Right lobe of liver (tissue), 6 donors: ENCODE measurements around the gene CD8A. TPM values are rescaled to one million over a fixed set of nuclear protein-coding genes. Genes with fewer than 3 reads are reported as not detected.
A peak's percentile ranks its signal among the peaks of the same experiment; 100 is the strongest.

ENCODE experiments used
- ATAC-seq, 4 donors: fragments of 200-7000 bp; cut with Tn5 transposase; one replicate each; pipeline ENCODE4 v1.9.1; 2020; ENCODE audit warnings: mild to moderate bottlenecking in 4 of 4, moderate library complexity in 4 of 4
- DNase-seq, 3 donors: peaks; one replicate each; pipeline ENCODE4 v3.0.0-alpha.2; 2020
- H3K27ac ChIP-seq, 3 donors: fragments of 200-600 bp; one replicate each; pipeline ENCODE4 v1.8.0; 2022
- H3K27me3 ChIP-seq, 2 donors: fragments of 200-600 bp; one replicate each; pipeline ENCODE4 v1.8.0; 2022
- H3K36me3 ChIP-seq, 4 donors: fragments of 200-600 bp; sonication (generic) in 1 of 4; one replicate each; pipeline versions ENCODE4 v1.5.1 to v1.8.0; 2017 to 2022; ENCODE audit warnings: control low read depth in 1 of 4
- H3K4me1 ChIP-seq, 4 donors: fragments of 200-600 bp; sonication (generic) in 1 of 4; one replicate each; pipeline versions ENCODE4 v1.5.1 to v1.8.0; 2017 to 2022; ENCODE audit warnings: control low read depth in 1 of 4
- H3K4me3 ChIP-seq, 3 donors: fragments of 200-600 bp; one replicate each; pipeline ENCODE4 v1.8.0; 2022
- H3K9me3 ChIP-seq, 4 donors: fragments of 200-600 bp; sonication (generic) in 1 of 4; one replicate each; pipeline versions ENCODE4 v1.5.1 to v1.8.0; 2017 to 2022; ENCODE audit warnings: control low read depth in 1 of 4
- CTCF ChIP-seq, 4 donors: fragments of 200-600 bp in 3 of 4; fragments of 450-650 bp in 1 of 4; IDR thresholded peaks; one replicate each; pipeline versions ENCODE4 v1.5.1 to v1.8.0; 2016 to 2022; ENCODE audit warnings: antibody characterized with exemption in 4 of 4, mild to moderate bottlenecking in 2 of 4
- POLR2A ChIP-seq: fragments of 450-650 bp; IDR thresholded peaks from one replicate; pipeline ENCODE4 v1.6.1; 2017; ENCODE audit warnings: antibody characterized with exemption, mild to moderate bottlenecking
- WGBS: methylation state at CpG from one replicate; pipeline ENCODE4 v1.1.6; 2018; ENCODE audit warnings: low coverage, low lambda C conversion rate; ENCODE audit not compliant: insufficient coverage; ENCODE audit errors: missing lambda C conversion rate; 5-methylcytosine and 5-hydroxymethylcytosine counted together
- intact Hi-C, 2 donors: fragments of 100-400 bp; cut with DNase I; formaldehyde crosslinking; loops; one replicate each; pipeline versions ENCODE4 v1.11.2 to v1.14.1; 2022
- total RNA-seq, 6 experiments: library from RNA; depleted of rRNA in 2 of 6; stranded (reverse); fragments of >200 nt in 2 of 6; fragmentation: NEBNext Ultra II Directional in 3 of 6; extraction: Animal tissue kit (Norgen Biotek cat#: 25700) in 3 of 6; gene quantifications; one replicate each; pipeline versions ENCODE4 v1.1.0 to v1.2.4, GENCODE V29; 2016 to 2023
- donor health status: DM: no; HTN: yes; CAD: no.
- donor health status: DM: no; HTN: no; CAD: no.
- donor health status: DM: no; HTN: no; CAD: no.
- donor health status: DM: no; HTN: yes; CAD: no.
- donor health status: DM: no; HTN: yes; CAD: no.

CD8A gene
- total RNA-seq, 6 experiments from 2014 or later, result 0.26 to 1.1 (median 0.61) TPM

GRCh38 chr2:86788165-86788564, 2.5 kb downstream of the CD8A start:
- no peak overlapping the region for H3K4me3 ChIP-seq
- no peaks in the 10 kb centered on the region for H3K36me3 ChIP-seq
- H3K27ac ChIP-seq, result no peak overlapping the region

GRCh38 chr2:86787736-86788135, 3.0 kb downstream of the CD8A start:
- DNase-seq (no peak), ATAC-seq (peak in 3 of 4 donors; percentile 32 to 62 (median 42))
- Histone ChIP-seq H3K4me1 (peaks cover 0 to 26% (median 0%) of the 10 kb centered on the region in 4 donors), H3K4me3 (no peak overlapping the region), H3K9me3 (no peaks in the 10 kb centered on the region), H3K27ac (no peak overlapping the region), H3K36me3 (no peaks in the 10 kb centered on the region), H3K27me3 (peaks cover 0 to 24% of the 10 kb centered on the region in 2 donors)
- no peak for TF ChIP-seq POLR2A
- no peak for TF ChIP-seq CTCF (IDR thresholded peaks at IDR 0.05)
- WGBS, result 8% methylated on average over 2 of the region's 2 CpGs
- intact Hi-C loops, result no loop called here

More at GRCh38 chr2:86788165-86788564, 2.5 kb downstream of the CD8A start:
- Histone ChIP-seq H3K4me1 (peaks cover 0 to 26% (median 0%) of the 10 kb centered on the region in 4 donors), H3K9me3 (no peaks in the 10 kb centered on the region), H3K27me3 (peaks cover 0 to 24% of the 10 kb centered on the region in 2 donors)
- 35% methylated on average over 6 of the region's 7 CpGs for WGBS
- intact Hi-C loops, result no loop called here
- DNase-seq (no peak), ATAC-seq (no peak)
- TF ChIP-seq CTCF (IDR thresholded peaks at IDR 0.05) (no peak), POLR2A (no peak)

DNA sequence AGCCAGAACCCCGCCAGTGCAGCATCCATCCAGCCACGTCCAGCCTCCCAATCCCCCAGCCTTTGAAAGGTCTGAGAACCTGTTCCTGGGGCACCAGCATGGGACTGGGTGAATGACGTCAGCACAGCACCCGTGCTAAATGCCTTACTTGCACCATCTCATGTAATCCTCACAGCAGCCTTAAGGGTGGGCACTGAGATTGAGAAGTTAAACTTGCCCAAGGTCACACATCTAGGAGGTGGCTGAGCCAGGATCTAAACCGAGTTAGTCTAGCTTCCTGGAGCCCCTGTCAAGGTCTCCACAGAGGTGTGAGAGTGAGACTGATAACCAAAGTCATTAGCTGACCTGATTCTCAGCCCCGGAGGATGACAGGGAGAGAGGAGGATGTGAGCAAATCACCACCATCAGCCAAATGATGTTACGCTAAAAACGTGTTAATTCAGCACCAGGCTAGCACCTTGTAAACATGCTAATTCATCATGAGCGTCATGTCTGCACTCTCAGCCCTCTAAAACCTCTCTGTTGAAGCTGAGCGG, 4.6 kb downstream of the CD8A start:
- H3K27ac ChIP-seq, result no peak overlapping the region

GRCh38 chr2:86785456-86785855, 5.3 kb downstream of the CD8A start:
- H3K9me3 ChIP-seq, result no peaks in the 10 kb centered on the region
- no peak overlapping the region for H3K27ac ChIP-seq
- TF ChIP-seq POLR2A, result no peak
- no peak for TF ChIP-seq CTCF (IDR thresholded peaks at IDR 0.05)
- intact Hi-C loops, result no loop called here
- H3K4me1 ChIP-seq, result peaks cover 0 to 16% (median 0%) of the 10 kb centered on the region in 4 donors
- peaks cover 0 to 10% of the 10 kb centered on the region in 2 donors for H3K27me3 ChIP-seq
- no peak overlapping the region for H3K4me3 ChIP-seq
- 91% methylated on average over 8 of the region's 9 CpGs for WGBS
- no peaks in the 10 kb centered on the region for H3K36me3 ChIP-seq
- ATAC-seq (no peak), DNase-seq (no peak)

More for the DNA sequence above, 4.6 kb downstream of the CD8A start:
- no peak for TF ChIP-seq POLR2A
- no peak for TF ChIP-seq CTCF (IDR thresholded peaks at IDR 0.05)
- intact Hi-C loops, result no loop called here
- Histone ChIP-seq H3K4me1 (peaks cover 0 to 22% (median 0%) of the 10 kb centered on the region in 4 donors), H3K27me3 (peaks cover 0 to 16% of the 10 kb centered on the region in 2 donors), H3K9me3 (no peaks in the 10 kb centered on the region), H3K4me3 (no peak overlapping the region), H3K36me3 (no peaks in the 10 kb centered on the region)
- no peak for DNase-seq
- peak in 1 of 4 donors; percentile 16 for ATAC-seq
- WGBS, result 35% methylated on average over 4 of the region's 10 CpGs
